GM19463 (cell line): ENCODE results near the gene MCF2L.
"Not testable (repeated sequence)": the region's sequence is repeated elsewhere in the genome, so short reads cannot be mapped to it uniquely, and the experiment has no call there.

Source experiments
- ATAC-seq: cut with Tn5 transposase; IDR thresholded peaks from one replicate; pipeline ENCODE4 v1.9.1; 2021; ENCODE audit warnings: mild to moderate bottlenecking, moderate library complexity; ENCODE audit not compliant: unreplicated experiment

Gene MCF2L

GRCh38 chr13:112968910-112969691 is at the start of gene MCF2L:
Gene MCF2L, plus strand, starts transcription at chr13:112969214. Its CDS starts 166 bp downstream, at chr13:112969380.
- no peak for ATAC-seq

GRCh38 chr13:112923962-112924361 is 45.1 kb upstream of the MCF2L start:
- ATAC-seq = no peak

- ATAC-seq = no peak
These were observed 44.6 kb upstream of the MCF2L start for GRCh38 chr13:112924365-112924764.

GRCh38 chr13:112926003-112926402 is 43.0 kb upstream of the MCF2L start:
- ATAC-seq = no peak

GRCh38 chr13:112926993-112927392 is 42.0 kb upstream of the MCF2L start:
- ATAC-seq = no peak

GRCh38 chr13:112928020-112928971 is 40.7 kb upstream of the MCF2L start:
- no peak for ATAC-seq

GRCh38 chr13:112928972-112929782 is 39.8 kb upstream of the MCF2L start:
- no peak for ATAC-seq

GRCh38 chr13:112929783-112930055 is 39.3 kb upstream of the MCF2L start:
- no peak for ATAC-seq

GRCh38 chr13:112930192-112930591 is 38.8 kb upstream of the MCF2L start:
- no peak for ATAC-seq

- ATAC-seq = no peak
These were observed 37.7 kb upstream of the MCF2L start for GRCh38 chr13:112931028-112931934.

- no peak for ATAC-seq
These were observed 36.0 kb upstream of the MCF2L start for GRCh38 chr13:112932971-112933370.

- ATAC-seq = no peak
These were observed 35.4 kb upstream of the MCF2L start for GRCh38 chr13:112933649-112934048.

GRCh38 chr13:112934078-112934477 is 34.9 kb upstream of the MCF2L start:
- no peak for ATAC-seq

- no peak for ATAC-seq
These were observed 30.3 kb upstream of the MCF2L start for GRCh38 chr13:112938680-112939079.

GRCh38 chr13:112940236-112940635 is 28.8 kb upstream of the MCF2L start:
- ATAC-seq = no peak

- no peak for ATAC-seq
These were observed 27.7 kb upstream of the MCF2L start for GRCh38 chr13:112941349-112941748.

GRCh38 chr13:112941765-112942164 is 27.2 kb upstream of the MCF2L start:
- ATAC-seq = not testable (repeated sequence)

GRCh38 chr13:112942689-112943308 is 26.2 kb upstream of the MCF2L start:
- ATAC-seq = peak; percentile 97

- peak; percentile 34 for ATAC-seq
These were observed 25.5 kb upstream of the MCF2L start for GRCh38 chr13:112943309-112944125.
